GM18867 (cell line): Measurements from ENCODE around the gene ERN1.
"Not testable (repeated sequence)": the region's sequence is repeated elsewhere in the genome, so short reads cannot be mapped to it uniquely, and the experiment has no call there.

Source experiments
- ATAC-seq: cut with Tn5 transposase; IDR thresholded peaks from one replicate; pipeline ENCODE4 v1.9.1; 2021; ENCODE audit warnings: mild to moderate bottlenecking, moderate library complexity; ENCODE audit not compliant: unreplicated experiment

Gene ERN1

DNA sequence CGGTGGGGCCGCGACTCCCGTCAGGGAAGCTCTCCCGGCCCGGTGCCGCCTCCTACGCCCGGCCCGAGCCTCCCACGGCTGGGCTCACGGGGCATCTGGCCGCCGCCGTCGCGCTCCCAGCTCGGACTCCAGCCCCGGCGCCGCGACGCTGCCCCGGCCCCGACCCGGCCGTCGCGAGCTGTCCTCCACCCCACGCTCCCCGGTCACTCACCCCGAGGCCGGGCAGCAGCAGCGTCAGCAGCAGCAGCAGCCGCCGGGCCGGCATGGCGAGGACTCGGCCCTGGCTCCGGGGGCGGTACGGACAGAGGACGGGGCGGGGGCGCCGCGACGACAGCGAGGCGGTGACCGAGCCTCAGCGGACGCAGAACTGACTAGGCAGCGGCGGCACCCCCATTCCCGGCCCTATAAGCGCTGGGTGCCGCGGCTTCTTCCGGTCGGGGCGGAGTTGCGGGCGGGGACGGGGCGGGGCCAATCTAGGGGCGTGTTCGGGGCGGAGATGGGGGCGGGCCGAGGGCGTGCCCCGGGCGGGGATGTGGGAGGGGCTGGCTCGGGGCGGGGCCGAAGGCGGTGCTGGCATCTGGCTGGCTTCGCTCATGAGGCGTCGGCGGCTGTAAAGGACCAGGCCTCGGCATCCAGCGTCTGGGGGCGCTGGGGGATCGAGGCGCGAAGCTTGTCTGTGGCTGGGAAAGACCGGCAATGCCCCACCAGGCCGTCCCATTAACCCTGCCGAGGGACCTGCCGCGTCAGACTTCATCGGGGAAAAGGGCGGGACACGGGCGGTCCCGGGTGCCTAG is at the start of gene ERN1:
ERN1 (minus strand) TSS at position 380 of the 794 bp plus-strand sequence; CDS start at position 265, 115 bp downstream.
- peak; percentile 77 for ATAC-seq

GRCh38 chr17:64179024-64179423 is 49.1 kb upstream of the ERN1 start:
- ATAC-seq: not testable (repeated sequence)

DNA sequence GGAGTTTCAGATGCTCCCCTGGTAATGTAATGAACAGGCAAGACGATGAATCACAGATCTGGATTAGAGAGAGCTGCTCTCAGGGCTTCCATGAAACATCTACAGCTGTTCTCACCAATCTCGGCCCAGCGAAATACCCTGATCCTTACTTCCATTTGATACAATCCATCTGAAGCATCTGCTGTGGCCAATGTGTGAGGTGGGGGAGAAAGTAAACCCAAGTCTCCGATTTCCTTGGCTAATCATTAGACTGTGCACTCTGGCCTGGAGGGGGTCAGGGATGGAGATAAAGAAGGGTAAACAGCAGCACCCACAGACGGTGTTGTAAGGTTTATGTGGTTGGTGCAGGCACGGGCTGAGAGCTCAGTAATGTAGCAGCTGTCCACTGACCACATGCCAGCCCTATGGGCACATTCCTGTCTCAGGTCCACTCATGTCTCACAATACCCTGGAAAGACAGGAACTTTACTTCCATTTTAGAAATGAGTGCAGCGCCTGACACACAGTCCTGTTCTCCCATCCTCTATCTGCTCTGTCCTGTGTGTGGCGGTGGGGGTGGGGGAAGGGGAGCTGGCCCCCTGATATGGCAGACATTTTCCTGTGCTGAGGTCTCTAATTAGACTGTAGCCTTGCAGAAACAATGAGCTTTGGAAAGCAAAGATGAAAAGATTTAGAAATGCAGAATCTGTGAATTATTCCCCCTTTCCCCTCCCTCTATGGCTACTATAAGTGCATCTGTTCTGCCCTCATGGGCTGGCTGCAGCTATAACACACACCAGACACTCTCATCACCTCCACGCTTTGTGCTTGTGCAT is 48.3 kb upstream of the ERN1 start:
- ATAC-seq: no peak

GRCh38 chr17:64177311-64178010 is 47.5 kb upstream of the ERN1 start:
- ATAC-seq: no peak

- no peak for ATAC-seq
Measured at GRCh38 chr17:64176556-64176955, 46.6 kb upstream of the ERN1 start.

DNA sequence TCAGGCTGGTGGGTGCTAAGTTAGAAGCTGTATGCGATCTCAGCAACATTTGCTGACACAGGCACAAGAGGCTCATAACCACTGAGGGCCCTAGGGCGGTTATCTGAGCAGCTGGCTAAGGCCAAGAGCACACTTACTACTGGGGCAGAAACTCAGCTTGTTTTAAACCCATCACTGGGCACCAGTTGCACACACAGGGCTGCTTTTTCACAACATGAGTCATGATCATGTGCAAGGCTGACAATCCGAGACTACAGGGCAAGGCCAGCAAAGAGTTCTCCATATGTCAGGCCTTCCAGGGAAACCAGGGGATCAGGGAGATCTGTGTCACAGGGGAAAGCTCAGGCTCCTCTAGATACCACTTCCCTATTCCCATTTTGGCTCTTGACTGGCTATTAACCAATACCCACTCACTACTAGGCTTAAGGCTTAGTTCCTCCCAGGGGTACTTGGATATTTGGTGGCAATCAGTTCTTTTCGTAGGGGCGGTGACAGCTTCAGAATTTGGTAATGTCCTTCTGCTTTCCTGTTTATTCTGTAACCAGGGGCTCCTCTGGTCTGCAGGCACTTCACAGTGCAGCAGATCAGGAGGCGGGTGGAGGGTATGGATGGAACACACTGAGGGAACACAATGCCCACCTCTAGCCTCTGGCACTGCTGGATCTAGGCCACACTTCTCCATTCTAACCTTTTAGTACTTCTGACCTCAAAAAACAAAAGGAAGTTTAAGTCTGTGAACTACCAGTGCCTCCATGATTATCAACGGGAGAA is 44.9 kb upstream of the ERN1 start:
- no peak for ATAC-seq

DNA sequence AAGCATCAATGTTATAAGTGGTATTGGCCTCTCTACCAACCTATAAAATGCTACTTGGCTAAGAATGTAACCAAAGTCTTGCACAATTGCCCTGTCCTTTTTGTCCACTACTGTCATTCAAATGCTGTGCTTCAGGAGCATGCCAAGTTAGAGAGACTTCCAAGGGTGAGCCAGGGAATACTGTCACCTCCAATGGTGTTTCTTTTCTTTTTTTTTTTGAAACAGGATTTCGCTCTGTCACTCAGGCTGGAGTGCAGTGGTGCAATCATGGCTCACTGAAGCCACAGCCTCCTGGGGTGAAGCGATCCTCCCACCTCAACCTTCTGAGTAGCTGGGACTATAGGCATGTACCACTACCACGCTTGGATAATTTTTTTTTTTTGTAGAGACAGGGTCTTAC is 43.7 kb upstream of the ERN1 start:
- no peak for ATAC-seq

GRCh38 chr17:64172510-64172909 is 42.6 kb upstream of the ERN1 start:
- ATAC-seq: no peak

GRCh38 chr17:64171041-64171440 is 41.1 kb upstream of the ERN1 start:
- ATAC-seq: no peak

DNA sequence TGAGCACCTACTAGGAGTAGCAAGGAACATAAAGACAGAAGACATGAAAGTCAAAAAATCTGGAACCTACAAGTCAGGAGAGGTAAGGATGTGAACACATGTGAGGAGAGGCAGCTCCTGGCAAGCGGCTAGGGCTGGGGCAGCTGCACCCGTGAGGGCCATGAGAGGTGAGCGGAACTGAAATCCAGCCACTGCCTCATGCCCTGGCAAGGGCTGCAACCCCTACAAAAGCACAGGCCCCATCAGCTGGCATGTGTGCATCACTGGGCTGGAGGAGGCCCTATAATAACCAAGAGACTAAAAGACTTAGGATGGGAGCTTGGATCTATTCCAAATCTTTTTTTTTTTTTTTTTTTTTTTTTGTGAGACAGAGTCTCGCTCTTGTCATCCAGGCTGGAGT is 40.3 kb upstream of the ERN1 start:
- no peak for ATAC-seq

DNA sequence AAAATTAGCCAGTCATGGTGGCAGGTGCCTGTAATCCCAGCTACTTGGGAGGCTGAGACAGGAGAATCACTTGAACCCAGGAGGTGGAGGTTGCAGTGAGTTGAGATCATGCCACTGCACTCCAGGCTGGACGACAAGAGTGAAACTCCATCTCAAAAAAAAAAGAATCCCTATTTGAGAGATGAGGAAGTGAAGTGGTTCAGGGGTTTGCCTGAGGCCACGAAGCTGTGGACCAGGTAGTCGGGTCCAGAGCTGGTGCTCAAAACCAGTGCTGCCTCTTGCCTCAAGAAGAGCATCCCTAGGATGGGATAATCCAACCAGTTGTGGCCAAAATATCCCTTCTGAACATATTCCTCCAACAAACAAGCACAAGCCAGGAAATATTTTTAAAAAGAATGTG is 37.7 kb upstream of the ERN1 start:
- not testable (repeated sequence) for ATAC-seq

- no peak for ATAC-seq
Measured at GRCh38 chr17:64166876-64167275, 36.9 kb upstream of the ERN1 start.

GRCh38 chr17:64165347-64165746 is 35.4 kb upstream of the ERN1 start:
- no peak for ATAC-seq

DNA sequence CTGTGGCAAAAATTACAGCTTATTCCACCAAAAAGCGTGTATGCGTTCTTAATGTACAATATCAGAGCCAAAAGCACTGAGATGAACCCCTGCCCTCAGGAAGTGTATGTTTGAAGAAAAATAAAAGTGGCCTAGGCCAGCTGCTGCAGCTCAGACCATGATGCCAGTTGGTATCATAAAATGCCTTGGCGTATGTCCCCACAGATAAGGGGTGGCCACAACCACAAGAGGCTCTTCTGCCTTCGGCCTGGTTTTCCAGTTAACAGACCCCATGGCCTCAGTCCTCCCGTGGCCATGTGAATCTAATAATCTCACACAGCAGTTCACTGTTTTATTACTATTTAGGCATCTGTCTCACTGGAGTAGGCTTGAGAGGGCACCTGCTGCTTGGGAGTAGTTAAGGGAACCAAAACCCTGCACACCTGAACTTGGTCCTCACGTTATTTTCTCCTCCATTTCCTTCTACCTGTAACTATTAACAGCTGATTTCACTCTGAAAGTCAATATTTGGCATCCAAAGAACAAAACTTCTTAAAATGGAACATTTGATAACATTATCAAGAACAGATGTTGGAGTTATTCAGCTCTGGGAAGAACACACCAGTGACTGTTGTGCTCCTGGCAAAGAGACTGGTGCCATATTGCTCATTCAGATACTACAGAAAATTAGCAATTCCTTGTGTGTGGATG is 34.8 kb upstream of the ERN1 start:
- ATAC-seq: no peak

- no peak for ATAC-seq
Measured at GRCh38 chr17:64163468-64163867, 33.5 kb upstream of the ERN1 start.

- ATAC-seq: no peak
Measured at GRCh38 chr17:64162554-64162953, 32.6 kb upstream of the ERN1 start.

DNA sequence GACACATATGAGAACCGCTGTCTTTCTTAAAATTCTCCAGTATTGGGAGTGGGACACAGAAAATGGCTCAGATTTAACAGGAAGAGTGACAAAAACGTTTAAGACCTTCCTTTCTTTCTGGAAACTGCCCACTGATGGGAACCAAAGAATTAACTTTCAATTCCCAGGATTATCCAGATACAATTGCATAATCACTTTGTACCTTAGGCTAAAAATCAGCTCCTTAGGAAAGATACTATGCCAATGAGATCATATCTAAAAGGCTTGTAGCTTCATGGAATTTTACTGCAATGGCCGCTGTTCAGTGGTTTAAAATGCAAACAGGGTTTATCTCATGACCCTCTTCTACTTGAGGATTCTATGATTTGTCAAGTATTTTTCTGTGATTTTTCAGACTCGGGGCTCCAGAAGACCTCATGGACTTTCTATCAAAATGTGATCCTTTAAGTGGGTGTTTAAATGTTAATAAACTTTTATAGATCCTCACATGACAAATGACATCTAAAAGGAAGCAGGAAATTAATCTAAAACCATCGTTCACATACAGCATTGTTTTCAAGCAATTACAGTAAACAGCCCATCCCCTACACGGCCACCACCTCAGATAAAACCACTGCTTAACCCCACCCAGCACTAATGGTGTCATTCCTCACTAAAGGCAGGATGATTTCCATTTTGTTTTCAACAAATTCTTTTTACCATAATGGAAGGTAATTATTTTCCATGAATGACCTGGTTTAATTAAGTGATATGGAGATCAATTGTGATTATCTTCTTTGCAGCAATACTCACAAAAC is 31.6 kb upstream of the ERN1 start:
- no peak for ATAC-seq

DNA sequence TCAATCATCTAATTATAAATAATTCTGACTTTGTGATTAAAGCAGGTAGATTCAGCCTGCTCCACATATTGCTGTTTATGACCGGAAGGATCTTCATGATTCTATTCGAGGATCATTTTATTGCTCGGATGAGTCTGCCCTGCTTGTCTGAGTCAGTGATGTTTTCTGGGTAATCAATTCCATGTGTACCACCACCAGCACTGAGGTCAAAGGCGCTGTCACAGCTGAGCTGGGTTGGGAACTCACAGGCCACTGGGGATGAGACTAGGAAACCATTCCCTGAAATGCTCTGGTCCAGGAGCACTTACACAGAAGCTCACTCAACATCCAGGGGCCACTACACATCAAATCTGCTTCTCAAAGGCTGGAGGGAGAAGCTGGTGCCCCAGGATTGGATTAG is 30.4 kb upstream of the ERN1 start:
- ATAC-seq: no peak

GRCh38 chr17:64158831-64159590 is 29.1 kb upstream of the ERN1 start:
- ATAC-seq: no peak
